GM23338 (cell line): ENCODE results near the gene RHO. TPM values are rescaled to one million over a fixed set of nuclear protein-coding genes. Genes with fewer than 3 reads are reported as not detected.

Experiments used
- ATAC-seq: fragments of 200-7000 bp; cut with Tn5 transposase; 3 replicates; pipeline ENCODE4 v1.9.1; 2020
- DNase-seq: peaks from one replicate; pipeline ENCODE4 v3.0.0-alpha.2; 2015; ENCODE audit warnings: low spot score
- H2AFZ ChIP-seq: fragments of 200-600 bp; sonication (generic); 2 replicates; pipeline ENCODE4 v1.8.0; 2016; ENCODE audit warnings: antibody characterized with exemption, mild to moderate bottlenecking, moderate library complexity
- H3F3A ChIP-seq: fragments of 200-600 bp; sonication (generic); replicated peaks from 2 replicates; pipeline ENCODE4 v1.8.0; 2017; ENCODE audit warnings: antibody characterized with exemption, mixed run types, low read depth
- H3K27ac ChIP-seq: fragments of 200-600 bp; sonication (generic); 2 replicates; pipeline ENCODE4 v1.6.1; 2016; ENCODE audit warnings: low read depth
- H3K27me3 ChIP-seq: fragments of 200-600 bp; sonication (generic); 2 replicates; pipeline ENCODE4 v1.8.0; 2016; ENCODE audit warnings: mild to moderate bottlenecking, mixed run types, moderate library complexity; ENCODE audit not compliant: insufficient read depth
- H3K36me3 ChIP-seq: fragments of 200-600 bp; sonication (generic); 2 replicates; pipeline ENCODE4 v1.8.0; 2016; ENCODE audit warnings: mild to moderate bottlenecking; ENCODE audit not compliant: insufficient read depth
- H3K4me1 ChIP-seq: fragments of 200-600 bp; sonication (generic); 2 replicates; pipeline ENCODE4 v1.8.0; 2016; ENCODE audit warnings: mild to moderate bottlenecking, moderate library complexity; ENCODE audit not compliant: insufficient read depth
- H3K4me2 ChIP-seq: fragments of 200-600 bp; sonication (generic); 2 replicates; pipeline ENCODE4 v1.7.1; 2017; ENCODE audit warnings: mixed run types
- H3K4me3 ChIP-seq: fragments of 200-600 bp; sonication (generic); 2 replicates; pipeline ENCODE4 v1.6.1; 2016; ENCODE audit warnings: mixed run types
- H3K79me2 ChIP-seq: fragments of 200-600 bp; sonication (generic); replicated peaks from 2 replicates; pipeline ENCODE4 v1.8.0; 2017; ENCODE audit warnings: mild to moderate bottlenecking; ENCODE audit not compliant: insufficient read depth
- H3K9me2 ChIP-seq: fragments of 200-600 bp; sonication (generic); 2 replicates; pipeline ENCODE4 v1.8.0; 2017; ENCODE audit not compliant: insufficient read depth
- H4K20me1 ChIP-seq: fragments of 200-600 bp; sonication (generic); replicated peaks from 2 replicates; pipeline ENCODE4 v1.8.0; 2017; ENCODE audit warnings: mild to moderate bottlenecking; ENCODE audit not compliant: insufficient read depth
- H3K27ac Mint-ChIP-seq: 2 replicates; pipeline ENCODE4 v1.8.0; 2020; ENCODE audit warnings: inconsistent platforms, mild to moderate bottlenecking, moderate library complexity, mixed read lengths
- H3K27me3 Mint-ChIP-seq: 3 replicates; pipeline ENCODE4 v1.8.0; 2022; ENCODE audit warnings: low read depth, mild to moderate bottlenecking, moderate library complexity, mixed read lengths, inconsistent platforms; ENCODE audit not compliant: insufficient read depth, poor library complexity
- H3K36me3 Mint-ChIP-seq: 3 replicates; pipeline ENCODE4 v1.8.0; 2021; ENCODE audit warnings: low read depth, mild to moderate bottlenecking, inconsistent platforms, moderate library complexity, mixed read lengths
- H3K4me1 Mint-ChIP-seq: 3 replicates; pipeline ENCODE4 v1.8.0; 2020; ENCODE audit warnings: mild to moderate bottlenecking, inconsistent platforms, mixed read lengths
- H3K4me3 Mint-ChIP-seq: 3 replicates; pipeline ENCODE4 v1.8.0; 2021; ENCODE audit warnings: moderate library complexity, mild to moderate bottlenecking, inconsistent platforms, mixed read lengths
- H3K9me3 Mint-ChIP-seq: 3 replicates; pipeline ENCODE4 v1.8.0; 2020; ENCODE audit warnings: moderate library complexity, mild to moderate bottlenecking, inconsistent platforms, mixed read lengths
- CREB1 ChIP-seq: fragments of 250-450 bp; sonication (Bioruptor Pico); IDR thresholded peaks from 2 replicates; pipeline ENCODE4 v1.5.0; 2020; ENCODE audit warnings: low read depth, mild to moderate bottlenecking, moderate library complexity
- EZH2phosphoT487 ChIP-seq: fragments of 200-600 bp; sonication (generic); IDR thresholded peaks from one replicate; pipeline ENCODE4 v1.8.1; 2018; ENCODE audit warnings: antibody characterized with exemption; ENCODE audit not compliant: unreplicated experiment
- NANOG ChIP-seq: IDR thresholded peaks from 2 replicates; pipeline ENCODE4 v1.6.1; 2016; ENCODE audit warnings: antibody characterized with exemption, borderline replicate concordance
- POLR2AphosphoS5 ChIP-seq: IDR thresholded peaks from 2 replicates; pipeline ENCODE4 v1.6.1; 2016; ENCODE audit warnings: antibody characterized with exemption, low read depth
- ZNF114 ChIP-seq: fragments of 250-450 bp; sonication (Bioruptor Pico); IDR thresholded peaks from 2 replicates; pipeline ENCODE4 v1.5.0; 2020; ENCODE audit warnings: mild to moderate bottlenecking, moderate library complexity
- ZNF331 ChIP-seq: fragments of 250-450 bp; sonication (Bioruptor Pico); IDR thresholded peaks from 2 replicates; pipeline ENCODE4 v1.5.0; 2020; ENCODE audit warnings: low read depth, mild to moderate bottlenecking, moderate library complexity
- polyA plus RNA-seq: library from polyadenylated mRNA; unstranded; fragments of >200 nt; fragmentation: Nextera tagmentation; extraction: Ambion mirVana; gene quantifications from 2 replicates; pipeline ENCODE4 v1.2.1, GENCODE V29; 2016
- total RNA-seq: library from RNA; depleted of rRNA; stranded (reverse); fragments of >200 nt; shearing (Covaris generic); gene quantifications from 2 replicates; pipeline ENCODE4 v1.2.3, GENCODE V29; 2014
- TF ChIP-seq, protein P1 (sequence below): IDR thresholded peaks from one replicate; pipeline ENCODE4 v1.6.1; 2018; ENCODE audit warnings: antibody characterized with exemption; ENCODE audit not compliant: unreplicated experiment
- TF ChIP-seq, protein P2 (sequence below): fragments of 250-450 bp; sonication (Bioruptor Pico); IDR thresholded peaks from 2 replicates; pipeline ENCODE4 v1.5.0; 2020; ENCODE audit warnings: mild to moderate bottlenecking, moderate library complexity
- TF ChIP-seq, protein P3 (sequence below), 2 experiments: fragments of 200-600 bp in 1 of 2; sonication (generic) in 1 of 2; conservative IDR thresholded peaks; 2 replicates each; pipeline versions ENCODE4 v1.5.1 to v1.6.1; 2016 to 2017; ENCODE audit warnings: antibody characterized with exemption in 2 of 2, low read depth in 2 of 2, mild to moderate bottlenecking in 2 of 2, moderate library complexity in 1 of 2

The RHO gene
- total and polyA plus RNA-seq, 2 experiments from 2014 or later = not detected

- no peak overlapping the region for H3K4me3 ChIP-seq
- H3K79me2 ChIP-seq = no peaks in the 10 kb centered on the region
- TF ChIP-seq, protein P1, sequence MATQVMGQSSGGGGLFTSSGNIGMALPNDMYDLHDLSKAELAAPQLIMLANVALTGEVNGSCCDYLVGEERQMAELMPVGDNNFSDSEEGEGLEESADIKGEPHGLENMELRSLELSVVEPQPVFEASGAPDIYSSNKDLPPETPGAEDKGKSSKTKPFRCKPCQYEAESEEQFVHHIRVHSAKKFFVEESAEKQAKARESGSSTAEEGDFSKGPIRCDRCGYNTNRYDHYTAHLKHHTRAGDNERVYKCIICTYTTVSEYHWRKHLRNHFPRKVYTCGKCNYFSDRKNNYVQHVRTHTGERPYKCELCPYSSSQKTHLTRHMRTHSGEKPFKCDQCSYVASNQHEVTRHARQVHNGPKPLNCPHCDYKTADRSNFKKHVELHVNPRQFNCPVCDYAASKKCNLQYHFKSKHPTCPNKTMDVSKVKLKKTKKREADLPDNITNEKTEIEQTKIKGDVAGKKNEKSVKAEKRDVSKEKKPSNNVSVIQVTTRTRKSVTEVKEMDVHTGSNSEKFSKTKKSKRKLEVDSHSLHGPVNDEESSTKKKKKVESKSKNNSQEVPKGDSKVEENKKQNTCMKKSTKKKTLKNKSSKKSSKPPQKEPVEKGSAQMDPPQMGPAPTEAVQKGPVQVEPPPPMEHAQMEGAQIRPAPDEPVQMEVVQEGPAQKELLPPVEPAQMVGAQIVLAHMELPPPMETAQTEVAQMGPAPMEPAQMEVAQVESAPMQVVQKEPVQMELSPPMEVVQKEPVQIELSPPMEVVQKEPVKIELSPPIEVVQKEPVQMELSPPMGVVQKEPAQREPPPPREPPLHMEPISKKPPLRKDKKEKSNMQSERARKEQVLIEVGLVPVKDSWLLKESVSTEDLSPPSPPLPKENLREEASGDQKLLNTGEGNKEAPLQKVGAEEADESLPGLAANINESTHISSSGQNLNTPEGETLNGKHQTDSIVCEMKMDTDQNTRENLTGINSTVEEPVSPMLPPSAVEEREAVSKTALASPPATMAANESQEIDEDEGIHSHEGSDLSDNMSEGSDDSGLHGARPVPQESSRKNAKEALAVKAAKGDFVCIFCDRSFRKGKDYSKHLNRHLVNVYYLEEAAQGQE = no peak
- TF ChIP-seq EZH2phosphoT487 (no peak), NANOG (no peak), POLR2AphosphoS5 (no peak)
- no peaks in the 10 kb centered on the region for H3K9me2 ChIP-seq
- no peaks in the 10 kb centered on the region for H3K27me3 ChIP-seq
- Mint-ChIP-seq H3K9me3 (no peaks in the 10 kb centered on the region), H3K4me3 (no peak overlapping the region), H3K4me1 (peaks cover 28% of the 10 kb centered on the region), H3K27ac (no peak overlapping the region; the same call in 1 of the 2 replicates), H3K27me3 (peaks cover 15% of the 10 kb centered on the region), H3K36me3 (peaks cover 8% of the 10 kb centered on the region)
- no peaks in the 10 kb centered on the region for H3K36me3 ChIP-seq
- no peak overlapping the region for H2AFZ ChIP-seq
- H3F3A ChIP-seq = no peaks in the 10 kb centered on the region
- ATAC-seq (no peak), DNase-seq (no peak)
- peaks cover 14% of the 10 kb centered on the region for H3K4me1 ChIP-seq
- no peaks in the 10 kb centered on the region for H4K20me1 ChIP-seq
- no peak overlapping the region for H3K27ac ChIP-seq
- no peak overlapping the region for H3K4me2 ChIP-seq
Observed at GRCh38 chr3:129491794-129492193, 36.6 kb upstream of the RHO start.

GRCh38 chr3:129492691-129493090, 35.7 kb upstream of the RHO start:
- H3K36me3 ChIP-seq = no peaks in the 10 kb centered on the region
- Mint-ChIP-seq H3K27me3 (peaks cover 15% of the 10 kb centered on the region), H3K9me3 (no peaks in the 10 kb centered on the region), H3K36me3 (peaks cover 8% of the 10 kb centered on the region), H3K4me1 (peaks cover 19% of the 10 kb centered on the region), H3K4me3 (no peak overlapping the region), H3K27ac (no peak overlapping the region)
- no peak overlapping the region for H3K4me2 ChIP-seq
- H3K4me1 ChIP-seq = peaks cover 9% of the 10 kb centered on the region
- no peaks in the 10 kb centered on the region for H3K9me2 ChIP-seq
- H3K79me2 ChIP-seq = no peaks in the 10 kb centered on the region
- ATAC-seq (no peak), DNase-seq (no peak)
- no peaks in the 10 kb centered on the region for H3K27me3 ChIP-seq
- H4K20me1 ChIP-seq = no peaks in the 10 kb centered on the region; the same call in 1 of the 2 replicates
- no peak overlapping the region for H3K27ac ChIP-seq
- no peak overlapping the region for H3K4me3 ChIP-seq
- H2AFZ ChIP-seq = no peak overlapping the region
- H3F3A ChIP-seq = no peaks in the 10 kb centered on the region
- TF ChIP-seq, protein P2, sequence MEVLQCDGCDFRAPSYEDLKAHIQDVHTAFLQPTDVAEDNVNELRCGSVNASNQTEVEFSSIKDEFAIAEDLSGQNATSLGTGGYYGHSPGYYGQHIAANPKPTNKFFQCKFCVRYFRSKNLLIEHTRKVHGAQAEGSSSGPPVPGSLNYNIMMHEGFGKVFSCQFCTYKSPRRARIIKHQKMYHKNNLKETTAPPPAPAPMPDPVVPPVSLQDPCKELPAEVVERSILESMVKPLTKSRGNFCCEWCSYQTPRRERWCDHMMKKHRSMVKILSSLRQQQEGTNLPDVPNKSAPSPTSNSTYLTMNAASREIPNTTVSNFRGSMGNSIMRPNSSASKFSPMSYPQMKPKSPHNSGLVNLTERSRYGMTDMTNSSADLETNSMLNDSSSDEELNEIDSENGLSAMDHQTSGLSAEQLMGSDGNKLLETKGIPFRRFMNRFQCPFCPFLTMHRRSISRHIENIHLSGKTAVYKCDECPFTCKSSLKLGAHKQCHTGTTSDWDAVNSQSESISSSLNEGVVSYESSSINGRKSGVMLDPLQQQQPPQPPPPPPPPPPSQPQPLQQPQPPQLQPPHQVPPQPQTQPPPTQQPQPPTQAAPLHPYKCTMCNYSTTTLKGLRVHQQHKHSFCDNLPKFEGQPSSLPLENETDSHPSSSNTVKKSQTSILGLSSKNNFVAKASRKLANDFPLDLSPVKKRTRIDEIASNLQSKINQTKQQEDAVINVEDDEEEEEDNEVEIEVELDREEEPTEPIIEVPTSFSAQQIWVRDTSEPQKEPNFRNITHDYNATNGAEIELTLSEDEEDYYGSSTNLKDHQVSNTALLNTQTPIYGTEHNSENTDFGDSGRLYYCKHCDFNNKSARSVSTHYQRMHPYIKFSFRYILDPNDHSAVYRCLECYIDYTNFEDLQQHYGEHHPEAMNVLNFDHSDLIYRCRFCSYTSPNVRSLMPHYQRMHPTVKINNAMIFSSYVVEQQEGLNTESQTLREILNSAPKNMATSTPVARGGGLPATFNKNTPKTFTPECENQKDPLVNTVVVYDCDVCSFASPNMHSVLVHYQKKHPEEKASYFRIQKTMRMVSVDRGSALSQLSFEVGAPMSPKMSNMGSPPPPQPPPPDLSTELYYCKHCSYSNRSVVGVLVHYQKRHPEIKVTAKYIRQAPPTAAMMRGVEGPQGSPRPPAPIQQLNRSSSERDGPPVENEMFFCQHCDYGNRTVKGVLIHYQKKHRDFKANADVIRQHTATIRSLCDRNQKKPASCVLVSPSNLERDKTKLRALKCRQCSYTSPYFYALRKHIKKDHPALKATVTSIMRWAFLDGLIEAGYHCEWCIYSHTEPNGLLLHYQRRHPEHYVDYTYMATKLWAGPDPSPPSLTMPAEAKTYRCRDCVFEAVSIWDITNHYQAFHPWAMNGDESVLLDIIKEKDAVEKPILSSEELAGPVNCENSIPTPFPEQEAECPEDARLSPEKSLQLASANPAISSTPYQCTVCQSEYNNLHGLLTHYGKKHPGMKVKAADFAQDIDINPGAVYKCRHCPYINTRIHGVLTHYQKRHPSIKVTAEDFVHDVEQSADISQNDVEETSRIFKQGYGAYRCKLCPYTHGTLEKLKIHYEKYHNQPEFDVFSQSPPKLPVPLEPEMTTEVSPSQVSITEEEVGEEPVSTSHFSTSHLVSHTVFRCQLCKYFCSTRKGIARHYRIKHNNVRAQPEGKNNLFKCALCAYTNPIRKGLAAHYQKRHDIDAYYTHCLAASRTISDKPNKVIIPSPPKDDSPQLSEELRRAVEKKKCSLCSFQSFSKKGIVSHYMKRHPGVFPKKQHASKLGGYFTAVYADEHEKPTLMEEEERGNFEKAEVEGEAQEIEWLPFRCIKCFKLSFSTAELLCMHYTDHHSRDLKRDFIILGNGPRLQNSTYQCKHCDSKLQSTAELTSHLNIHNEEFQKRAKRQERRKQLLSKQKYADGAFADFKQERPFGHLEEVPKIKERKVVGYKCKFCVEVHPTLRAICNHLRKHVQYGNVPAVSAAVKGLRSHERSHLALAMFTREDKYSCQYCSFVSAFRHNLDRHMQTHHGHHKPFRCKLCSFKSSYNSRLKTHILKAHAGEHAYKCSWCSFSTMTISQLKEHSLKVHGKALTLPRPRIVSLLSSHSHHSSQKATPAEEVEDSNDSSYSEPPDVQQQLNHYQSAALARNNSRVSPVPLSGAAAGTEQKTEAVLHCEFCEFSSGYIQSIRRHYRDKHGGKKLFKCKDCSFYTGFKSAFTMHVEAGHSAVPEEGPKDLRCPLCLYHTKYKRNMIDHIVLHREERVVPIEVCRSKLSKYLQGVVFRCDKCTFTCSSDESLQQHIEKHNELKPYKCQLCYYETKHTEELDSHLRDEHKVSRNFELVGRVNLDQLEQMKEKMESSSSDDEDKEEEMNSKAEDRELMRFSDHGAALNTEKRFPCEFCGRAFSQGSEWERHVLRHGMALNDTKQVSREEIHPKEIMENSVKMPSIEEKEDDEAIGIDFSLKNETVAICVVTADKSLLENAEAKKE = no peak
- TF ChIP-seq CREB1 (CRISPR knock-in tag) (no peak), NANOG (no peak), POLR2AphosphoS5 (no peak), ZNF114 (CRISPR knock-in tag) (no peak), ZNF331 (CRISPR knock-in tag) (no peak), EZH2phosphoT487 (no peak)
- TF ChIP-seq, protein P3, sequence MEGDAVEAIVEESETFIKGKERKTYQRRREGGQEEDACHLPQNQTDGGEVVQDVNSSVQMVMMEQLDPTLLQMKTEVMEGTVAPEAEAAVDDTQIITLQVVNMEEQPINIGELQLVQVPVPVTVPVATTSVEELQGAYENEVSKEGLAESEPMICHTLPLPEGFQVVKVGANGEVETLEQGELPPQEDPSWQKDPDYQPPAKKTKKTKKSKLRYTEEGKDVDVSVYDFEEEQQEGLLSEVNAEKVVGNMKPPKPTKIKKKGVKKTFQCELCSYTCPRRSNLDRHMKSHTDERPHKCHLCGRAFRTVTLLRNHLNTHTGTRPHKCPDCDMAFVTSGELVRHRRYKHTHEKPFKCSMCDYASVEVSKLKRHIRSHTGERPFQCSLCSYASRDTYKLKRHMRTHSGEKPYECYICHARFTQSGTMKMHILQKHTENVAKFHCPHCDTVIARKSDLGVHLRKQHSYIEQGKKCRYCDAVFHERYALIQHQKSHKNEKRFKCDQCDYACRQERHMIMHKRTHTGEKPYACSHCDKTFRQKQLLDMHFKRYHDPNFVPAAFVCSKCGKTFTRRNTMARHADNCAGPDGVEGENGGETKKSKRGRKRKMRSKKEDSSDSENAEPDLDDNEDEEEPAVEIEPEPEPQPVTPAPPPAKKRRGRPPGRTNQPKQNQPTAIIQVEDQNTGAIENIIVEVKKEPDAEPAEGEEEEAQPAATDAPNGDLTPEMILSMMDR (conservative IDR thresholded peaks at IDR 0.05; ENCODE audit: low read depth in 2 of 2) = no peak
